HG03175 (cell line): ENCODE results near the gene TICRR.
A peak's percentile ranks its signal among the peaks of the same experiment; 100 is the strongest.

ENCODE experiments used
- ATAC-seq: cut with Tn5 transposase; IDR thresholded peaks from one replicate; pipeline ENCODE4 v1.9.1; 2021; ENCODE audit warnings: mild to moderate bottlenecking, moderate library complexity; ENCODE audit not compliant: unreplicated experiment

TICRR gene

GRCh38 chr15:89628806-89629715, 53.8 kb downstream of the TICRR start:
- ATAC-seq: no peak

GRCh38 chr15:89629829-89630228, 54.6 kb downstream of the TICRR start:
- no peak for ATAC-seq

GRCh38 chr15:89630260-89630659, 55.0 kb downstream of the TICRR start:
- no peak for ATAC-seq

- no peak for ATAC-seq
Measured at GRCh38 chr15:89630974-89631901, 56.0 kb downstream of the TICRR start.

- no peak for ATAC-seq
Measured at GRCh38 chr15:89631902-89632264, 56.6 kb downstream of the TICRR start.

GRCh38 chr15:89632563-89633430, 57.5 kb downstream of the TICRR start:
- ATAC-seq: no peak

- ATAC-seq: no peak
Measured at GRCh38 chr15:89633585-89633984, 58.3 kb downstream of the TICRR start.

- ATAC-seq: no peak
Measured at GRCh38 chr15:89640245-89640644, 65.0 kb downstream of the TICRR start.

GRCh38 chr15:89641053-89641452, 65.8 kb downstream of the TICRR start:
- no peak for ATAC-seq

- ATAC-seq: no peak
Measured at GRCh38 chr15:89642106-89642505, 66.8 kb downstream of the TICRR start.

GRCh38 chr15:89645680-89646079, 70.4 kb downstream of the TICRR start:
- no peak for ATAC-seq

- ATAC-seq: no peak
Measured at GRCh38 chr15:89646416-89647141, 71.3 kb downstream of the TICRR start.

- peak; percentile 58 for ATAC-seq
Measured at GRCh38 chr15:89647191-89647851, 72.1 kb downstream of the TICRR start.

- ATAC-seq: no peak
Measured at GRCh38 chr15:89648106-89649012, 73.1 kb downstream of the TICRR start.

- no peak for ATAC-seq
Measured at GRCh38 chr15:89649013-89649625, 73.8 kb downstream of the TICRR start.

- no peak for ATAC-seq
Measured at GRCh38 chr15:89649716-89650115, 74.4 kb downstream of the TICRR start.

- ATAC-seq: no peak
Measured at GRCh38 chr15:89652131-89652530, 76.9 kb downstream of the TICRR start.

GRCh38 chr15:89652666-89653065, 77.4 kb downstream of the TICRR start:
- ATAC-seq: no peak
